ENCODE measurements around the gene CMSS1.

- TF ChIP-seq CTCF (IDR thresholded peaks at IDR 0.05) (no peak), EZH2phosphoT487 (IDR thresholded peaks at IDR 0.05) (no peak)
Measured at GRCh38 chr3:99781761-99782160, 35.9 kb upstream of the CMSS1 start.

Measured in neural progenitor cell (in vitro differentiated cells).